ENCODE results near the gene SHISA9. TPM values are rescaled to one million over a fixed set of nuclear protein-coding genes. Genes with fewer than 3 reads are reported as not detected.

SHISA9 gene
- total and polyA plus RNA-seq, 2 donors (not counting 1 experiment from before 2014, with no cell fraction given): 0.03 to 0.07 TPM

GRCh38 chr16:12876778-12877177, 24.6 kb upstream of the SHISA9 start:
- no peaks in the 10 kb centered on the region for H3K27me3 ChIP-seq (replicated peaks in 1 of 4; ENCODE audit: control extremely low read depth in 1 of 4, control insufficient read depth in 3 of 4, insufficient read depth in 4 of 4, low read length in 3 of 4)
- no peaks in the 10 kb centered on the region for H3K36me3 ChIP-seq (replicated peaks in 1 of 2; ENCODE audit: control extremely low read depth in 1 of 2, control insufficient read depth in 1 of 2, extremely low read depth in 1 of 2, insufficient read depth in 2 of 2, low read length in 1 of 2)
- CTCF ChIA-PET: no interaction called here
- no peak for ATAC-seq (ENCODE audit: low read depth)
- no peak for DNase-seq
- Mint-ChIP-seq H3K4me3 (no peak overlapping the region), H3K27ac (no peak overlapping the region), H3K27me3 (peaks cover 19% of the 10 kb centered on the region), H3K4me1 (peaks cover 7% of the 10 kb centered on the region), H3K9me3 (ENCODE audit: insufficient read depth) (peaks cover 2% of the 10 kb centered on the region)
- TF ChIP-seq EZH2 (IDR thresholded peaks at IDR 0.05; ENCODE audit: borderline replicate concordance, insufficient read depth, low read depth, low read length, poor library complexity, severe bottlenecking) (no peak), CTCF (IDR thresholded peaks at IDR 0.05) (no peak)
- peaks cover 0 to 6% (median 0%) of the 10 kb centered on the region in 3 donors for H3K9me3 ChIP-seq (ENCODE audit: control extremely low read depth in 1 of 3, control insufficient read depth in 2 of 3, insufficient read depth in 1 of 3, low read length in 2 of 3)
- H3K4me1 ChIP-seq (ENCODE audit: control insufficient read depth in 2 of 2, insufficient read depth in 2 of 2, low read length in 2 of 2): peaks cover 0 to 7% of the 10 kb centered on the region in 2 donors
- H2AFZ ChIP-seq (ENCODE audit: insufficient read depth, low read depth, low read length, poor library complexity, severe bottlenecking): no peak overlapping the region
- no CpG with 5 or more reads among the region's 5 CpGs for whole genome bisulfite sequencing (ENCODE audit: insufficient coverage)
- POLR2A ChIA-PET: no interaction called here
- no peak overlapping the region for H3K9ac ChIP-seq (ENCODE audit: low read length)
- H3K4me2 ChIP-seq (replicated peaks; ENCODE audit: low read depth, low read length, poor library complexity, severe bottlenecking): no peak overlapping the region
- intact Hi-C loops (cut with micrococcal nuclease): no loop called here
- no peaks in the 10 kb centered on the region for H3K79me2 ChIP-seq (ENCODE audit: control insufficient read depth, insufficient read depth, low read length)
- H4K20me1 ChIP-seq (ENCODE audit: control insufficient read depth, insufficient read depth, low read length, poor library complexity, severe bottlenecking): no peaks in the 10 kb centered on the region
- H3K27ac ChIP-seq (ENCODE audit: low read length in 2 of 2): no peak overlapping the region
- no peak overlapping the region for H3K4me3 ChIP-seq (ENCODE audit: control extremely low read depth in 1 of 5, extremely low read depth in 1 of 5, insufficient read depth in 1 of 5, low read depth in 2 of 5, low read length in 4 of 5)

GRCh38 chr16:12878973-12879372, 22.4 kb upstream of the SHISA9 start:
- H3K4me3 ChIP-seq (ENCODE audit: control extremely low read depth in 1 of 5, extremely low read depth in 1 of 5, insufficient read depth in 1 of 5, low read depth in 2 of 5, low read length in 4 of 5): no peak overlapping the region
- DNase-seq: no peak
- H3K27ac ChIP-seq (ENCODE audit: low read length in 2 of 2): no peak overlapping the region
- no peaks in the 10 kb centered on the region for H3K27me3 ChIP-seq (replicated peaks in 1 of 4; ENCODE audit: control extremely low read depth in 1 of 4, control insufficient read depth in 3 of 4, insufficient read depth in 4 of 4, low read length in 3 of 4)
- Mint-ChIP-seq H3K4me1 (no peaks in the 10 kb centered on the region), H3K27ac (no peak overlapping the region), H3K27me3 (peaks cover 19% of the 10 kb centered on the region), H3K4me3 (no peak overlapping the region), H3K9me3 (ENCODE audit: insufficient read depth) (no peaks in the 10 kb centered on the region)
- CTCF ChIA-PET: no interaction called here
- POLR2A ChIA-PET: no interaction called here
- no peak overlapping the region for H2AFZ ChIP-seq (ENCODE audit: insufficient read depth, low read depth, low read length, poor library complexity, severe bottlenecking)
- no peak overlapping the region for H3K4me2 ChIP-seq (replicated peaks; ENCODE audit: low read depth, low read length, poor library complexity, severe bottlenecking)
- H3K36me3 ChIP-seq (replicated peaks in 1 of 2; ENCODE audit: control extremely low read depth in 1 of 2, control insufficient read depth in 1 of 2, extremely low read depth in 1 of 2, insufficient read depth in 2 of 2, low read length in 1 of 2): no peaks in the 10 kb centered on the region
- H3K9me3 ChIP-seq (ENCODE audit: control extremely low read depth in 1 of 3, control insufficient read depth in 2 of 3, insufficient read depth in 1 of 3, low read length in 2 of 3): no peaks in the 10 kb centered on the region
- no peaks in the 10 kb centered on the region for H4K20me1 ChIP-seq (ENCODE audit: control insufficient read depth, insufficient read depth, low read length, poor library complexity, severe bottlenecking)
- no peaks in the 10 kb centered on the region for H3K4me1 ChIP-seq (ENCODE audit: control insufficient read depth in 2 of 2, insufficient read depth in 2 of 2, low read length in 2 of 2)
- TF ChIP-seq EZH2 (IDR thresholded peaks at IDR 0.05; ENCODE audit: borderline replicate concordance, insufficient read depth, low read depth, low read length, poor library complexity, severe bottlenecking): no peak
- no peak for TF ChIP-seq CTCF (IDR thresholded peaks at IDR 0.05)
- 64% methylated on average over 2 of the region's 4 CpGs for WGBS (ENCODE audit: insufficient coverage)
- H3K9ac ChIP-seq (ENCODE audit: low read length): no peak overlapping the region
- intact Hi-C loops (cut with micrococcal nuclease): no loop called here
- H3K79me2 ChIP-seq (ENCODE audit: control insufficient read depth, insufficient read depth, low read length): no peaks in the 10 kb centered on the region
- ATAC-seq (ENCODE audit: low read depth): no peak
